GM10248 (cell line): ENCODE data around the gene DYRK2.

ENCODE experiments used
- CTCF ChIA-PET: fragments of 300-600 bp; sonication (Branson Sonifier 250); formaldehyde crosslinking; extraction: SDS; loops from one replicate; lab custom pipeline; 2021; ENCODE audit warnings: antibody characterized with exemption; lab: Yijun Ruan, JAX
- POLR2A ChIA-PET: fragments of 350-650 bp; sonication (Branson Sonifier 250); formaldehyde crosslinking; extraction: SDS; loops from one replicate; lab custom pipeline; 2020; ENCODE audit warnings: antibody characterized with exemption; lab: Yijun Ruan, JAX
- DNase-seq: peaks from one replicate; pipeline ENCODE4 v3.0.0; 2012; ENCODE audit errors: extremely low spot score
- TF ChIP-seq, protein P1 (sequence below): IDR thresholded peaks from 2 replicates; pipeline ENCODE4 v1.5.1; 2012; ENCODE audit warnings: mild to moderate bottlenecking, low read depth; ENCODE audit errors: extremely low read depth, missing control alignments, control extremely low read depth

Gene DYRK2

DNA sequence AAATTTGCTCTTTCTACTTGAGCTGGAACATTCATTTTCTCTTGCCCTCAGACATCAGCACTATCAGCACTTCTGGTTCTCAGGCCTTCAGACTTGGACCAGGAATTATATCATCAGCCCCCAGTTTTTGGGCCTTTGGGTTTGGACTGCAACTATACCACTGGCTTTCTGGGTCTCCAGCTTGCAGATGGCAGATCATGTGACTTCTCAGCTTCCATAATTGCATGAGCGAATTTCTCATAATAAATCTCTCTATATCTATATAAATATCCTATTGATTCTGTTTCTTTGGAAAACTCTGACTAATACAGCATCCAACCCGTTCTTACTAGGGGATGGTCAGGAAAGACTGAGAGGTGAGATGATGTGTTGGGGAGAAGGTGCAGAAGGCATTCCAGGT is 22.4 kb upstream of the DYRK2 start:
- POLR2A ChIA-PET, result no interaction called here
- TF ChIP-seq, protein P1, sequence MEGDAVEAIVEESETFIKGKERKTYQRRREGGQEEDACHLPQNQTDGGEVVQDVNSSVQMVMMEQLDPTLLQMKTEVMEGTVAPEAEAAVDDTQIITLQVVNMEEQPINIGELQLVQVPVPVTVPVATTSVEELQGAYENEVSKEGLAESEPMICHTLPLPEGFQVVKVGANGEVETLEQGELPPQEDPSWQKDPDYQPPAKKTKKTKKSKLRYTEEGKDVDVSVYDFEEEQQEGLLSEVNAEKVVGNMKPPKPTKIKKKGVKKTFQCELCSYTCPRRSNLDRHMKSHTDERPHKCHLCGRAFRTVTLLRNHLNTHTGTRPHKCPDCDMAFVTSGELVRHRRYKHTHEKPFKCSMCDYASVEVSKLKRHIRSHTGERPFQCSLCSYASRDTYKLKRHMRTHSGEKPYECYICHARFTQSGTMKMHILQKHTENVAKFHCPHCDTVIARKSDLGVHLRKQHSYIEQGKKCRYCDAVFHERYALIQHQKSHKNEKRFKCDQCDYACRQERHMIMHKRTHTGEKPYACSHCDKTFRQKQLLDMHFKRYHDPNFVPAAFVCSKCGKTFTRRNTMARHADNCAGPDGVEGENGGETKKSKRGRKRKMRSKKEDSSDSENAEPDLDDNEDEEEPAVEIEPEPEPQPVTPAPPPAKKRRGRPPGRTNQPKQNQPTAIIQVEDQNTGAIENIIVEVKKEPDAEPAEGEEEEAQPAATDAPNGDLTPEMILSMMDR, result no peak
- no peak for DNase-seq
- CTCF ChIA-PET, result interaction anchor here (1.4 to 2.0 kb wide), 2 partner anchors 8 to 10 kb away, joined by 3 to 5 read pairs; no protein-coding TSS in a partner anchor

GRCh38 chr12:67630373-67631088 is 18.0 kb upstream of the DYRK2 start:
- ChIA-PET POLR2A (no interaction called here), CTCF (interaction anchor here (0.8 to 1.5 kb wide), 2 partner anchors 8 to 16 kb away, joined by 3 to 4 read pairs; no protein-coding TSS in a partner anchor)
- TF ChIP-seq, protein P1, result no peak
- peak; percentile 29 for DNase-seq

GRCh38 chr12:67632005-67632404 is 16.5 kb upstream of the DYRK2 start:
- TF ChIP-seq, protein P1, result no peak
- no peak for DNase-seq
- ChIA-PET CTCF (no interaction called here), POLR2A (no interaction called here)

GRCh38 chr12:67633024-67633610 is 15.4 kb upstream of the DYRK2 start:
- POLR2A ChIA-PET, result no interaction called here
- CTCF ChIA-PET, result no interaction called here
- TF ChIP-seq, protein P1, result no peak
- DNase-seq, result no peak

GRCh38 chr12:67633708-67634107 is 14.8 kb upstream of the DYRK2 start:
- ChIA-PET CTCF (no interaction called here), POLR2A (no interaction called here)
- DNase-seq, result no peak
- TF ChIP-seq, protein P1, result no peak

DNA sequence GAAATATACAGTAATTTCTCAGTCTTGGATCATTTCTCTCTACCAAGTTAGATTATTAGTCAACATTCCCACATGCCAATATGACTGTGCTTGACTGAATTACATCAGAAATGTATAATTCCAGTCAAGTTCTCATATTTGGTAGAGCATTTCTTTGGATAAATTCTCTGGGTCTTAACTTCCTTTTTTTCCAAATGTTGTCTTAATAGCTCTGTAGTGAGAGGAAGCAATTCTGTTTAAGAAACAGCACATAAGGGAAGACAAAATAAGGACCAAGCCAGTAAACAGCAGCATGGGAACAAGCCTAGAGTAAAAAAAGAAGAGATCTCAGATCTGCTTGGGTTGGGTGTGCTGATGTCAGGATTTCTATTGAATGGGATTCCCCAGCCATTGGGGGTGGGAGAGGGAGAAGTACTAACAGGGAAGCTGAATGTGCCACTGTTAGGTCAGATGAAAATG is 14.2 kb upstream of the DYRK2 start:
- TF ChIP-seq, protein P1, result no peak
- ChIA-PET CTCF (interaction anchor here (0.8 kb wide), 1 partner anchor 9 kb away, joined by 3 read pairs; no protein-coding TSS in a partner anchor), POLR2A (no interaction called here)
- DNase-seq, result no peak
